NT2/D1 (cell line): Measurements from ENCODE around the gene DMD.

Experiments used
- DNase-seq: peaks from one replicate; pipeline ENCODE4 v3.0.0-alpha.2; 2011; ENCODE audit warnings: low read depth, low spot score
- H3K27me3 ChIP-seq: 2 replicates; pipeline ENCODE4 v1.6.0; 2011; ENCODE audit warnings: mild to moderate bottlenecking; ENCODE audit not compliant: insufficient read length, insufficient read depth
- H3K36me3 ChIP-seq: 2 replicates; pipeline ENCODE4 v1.6.1; 2011; ENCODE audit warnings: mild to moderate bottlenecking, low read length, mixed read lengths; ENCODE audit not compliant: insufficient read depth, insufficient read length
- H3K4me1 ChIP-seq: 2 replicates; pipeline ENCODE4 v1.5.1; 2011; ENCODE audit not compliant: insufficient read depth, insufficient read length
- H3K4me3 ChIP-seq: 2 replicates; pipeline ENCODE4 v1.5.1; 2011; ENCODE audit warnings: low read depth; ENCODE audit not compliant: insufficient read length
- H3K9ac ChIP-seq: 2 replicates; pipeline ENCODE4 v1.6.0; 2011; ENCODE audit warnings: low read depth; ENCODE audit not compliant: insufficient read length
- H3K9me3 ChIP-seq: 2 replicates; pipeline ENCODE4 v1.5.1; 2011; ENCODE audit warnings: mild to moderate bottlenecking, low read length; ENCODE audit not compliant: insufficient read depth
- SUZ12 ChIP-seq: IDR thresholded peaks from 2 replicates; pipeline ENCODE4 v1.6.1; 2011; ENCODE audit not compliant: insufficient read length, insufficient read depth; ENCODE audit errors: extremely low read depth
- YY1 ChIP-seq: IDR thresholded peaks from 2 replicates; pipeline ENCODE4 v1.6.1; 2011; ENCODE audit not compliant: insufficient read length, insufficient read depth
- ZNF274 ChIP-seq: IDR thresholded peaks from 2 replicates; pipeline ENCODE4 v1.6.1; 2011; ENCODE audit warnings: mild to moderate bottlenecking, low read depth, low read length

Gene DMD

DNA sequence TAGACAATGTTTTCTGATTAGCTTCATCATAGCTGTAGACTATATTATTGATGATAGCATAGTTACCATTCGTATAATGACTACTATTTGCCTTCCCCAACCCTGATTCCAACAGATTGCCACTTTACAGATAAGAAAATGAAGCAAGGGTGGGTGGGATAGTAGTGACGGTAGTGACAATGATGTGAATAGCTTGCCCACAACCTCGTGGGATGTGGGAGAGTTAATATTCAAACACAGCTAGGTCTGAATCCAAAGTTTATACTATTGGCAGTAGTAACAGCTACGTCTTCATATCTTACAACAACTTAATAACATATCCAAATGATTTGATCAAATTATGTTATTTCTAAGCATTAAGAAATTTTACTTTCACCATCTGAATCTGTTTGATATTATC, 1372.7 kb downstream of the DMD start:
- TF ChIP-seq SUZ12 (no peak), ZNF274 (no peak), YY1 (no peak)
- H3K4me3 ChIP-seq, result no peak overlapping the region
- no peak for DNase-seq
- H3K9me3 ChIP-seq, result no peaks in the 10 kb centered on the region
- H3K36me3 ChIP-seq, result no peaks in the 10 kb centered on the region
- H3K4me1 ChIP-seq, result no peaks in the 10 kb centered on the region
- no peaks in the 10 kb centered on the region for H3K27me3 ChIP-seq
- no peak overlapping the region for H3K9ac ChIP-seq

GRCh38 chrX:31837445-31838049, 1373.8 kb downstream of the DMD start:
- no peak for DNase-seq
- Histone ChIP-seq H3K9me3 (no peaks in the 10 kb centered on the region), H3K27me3 (no peaks in the 10 kb centered on the region), H3K4me1 (no peaks in the 10 kb centered on the region), H3K9ac (no peak overlapping the region), H3K4me3 (no peak overlapping the region), H3K36me3 (no peaks in the 10 kb centered on the region)
- TF ChIP-seq ZNF274, result no peak
- TF ChIP-seq YY1, result no peak
- no peak for TF ChIP-seq SUZ12

DNA sequence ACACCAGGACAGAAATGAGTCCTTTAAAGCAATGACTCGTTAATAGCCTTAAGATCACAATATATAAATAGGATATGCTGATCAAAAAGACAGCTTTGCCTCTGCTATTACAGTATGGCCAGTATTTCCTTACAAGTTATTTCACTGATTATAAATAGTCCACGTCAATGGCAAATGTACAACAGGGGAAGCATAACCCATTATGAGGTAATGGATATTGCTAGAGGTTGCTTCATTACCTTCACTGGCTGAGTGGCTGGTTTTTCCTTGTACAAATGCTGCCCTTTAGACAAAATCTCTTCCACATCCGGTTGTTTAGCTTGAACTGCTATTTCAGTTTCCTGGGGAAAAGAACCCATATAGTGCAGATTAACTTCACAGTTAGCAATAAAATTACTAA, 1374.9 kb downstream of the DMD start:
- Histone ChIP-seq H3K27me3 (no peaks in the 10 kb centered on the region), H3K9me3 (no peaks in the 10 kb centered on the region), H3K36me3 (no peaks in the 10 kb centered on the region), H3K4me3 (no peak overlapping the region), H3K9ac (no peak overlapping the region), H3K4me1 (no peaks in the 10 kb centered on the region)
- no peak for DNase-seq
- no peak for TF ChIP-seq YY1
- TF ChIP-seq SUZ12, result no peak
- TF ChIP-seq ZNF274, result no peak

DNA sequence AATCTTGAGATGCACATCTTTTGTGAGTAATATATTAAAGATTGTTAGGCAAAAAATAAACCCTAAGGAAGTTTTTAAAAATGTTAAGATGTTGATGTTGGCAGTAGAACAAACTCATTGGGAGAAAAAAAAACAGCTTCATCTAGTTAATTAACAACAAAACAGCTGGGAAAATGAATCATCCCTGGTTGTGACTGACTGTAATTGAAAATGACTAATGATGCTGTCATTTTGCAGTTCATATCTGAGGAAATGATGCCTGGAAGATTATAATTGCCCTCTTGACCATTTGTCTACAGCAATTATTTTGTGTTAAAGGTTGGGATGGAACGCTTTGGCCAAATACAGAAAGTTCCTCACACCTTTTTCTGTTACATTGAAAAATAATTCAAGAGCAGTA, 1379.1 kb downstream of the DMD start:
- no peak for DNase-seq
- no peaks in the 10 kb centered on the region for H3K4me1 ChIP-seq

DNA sequence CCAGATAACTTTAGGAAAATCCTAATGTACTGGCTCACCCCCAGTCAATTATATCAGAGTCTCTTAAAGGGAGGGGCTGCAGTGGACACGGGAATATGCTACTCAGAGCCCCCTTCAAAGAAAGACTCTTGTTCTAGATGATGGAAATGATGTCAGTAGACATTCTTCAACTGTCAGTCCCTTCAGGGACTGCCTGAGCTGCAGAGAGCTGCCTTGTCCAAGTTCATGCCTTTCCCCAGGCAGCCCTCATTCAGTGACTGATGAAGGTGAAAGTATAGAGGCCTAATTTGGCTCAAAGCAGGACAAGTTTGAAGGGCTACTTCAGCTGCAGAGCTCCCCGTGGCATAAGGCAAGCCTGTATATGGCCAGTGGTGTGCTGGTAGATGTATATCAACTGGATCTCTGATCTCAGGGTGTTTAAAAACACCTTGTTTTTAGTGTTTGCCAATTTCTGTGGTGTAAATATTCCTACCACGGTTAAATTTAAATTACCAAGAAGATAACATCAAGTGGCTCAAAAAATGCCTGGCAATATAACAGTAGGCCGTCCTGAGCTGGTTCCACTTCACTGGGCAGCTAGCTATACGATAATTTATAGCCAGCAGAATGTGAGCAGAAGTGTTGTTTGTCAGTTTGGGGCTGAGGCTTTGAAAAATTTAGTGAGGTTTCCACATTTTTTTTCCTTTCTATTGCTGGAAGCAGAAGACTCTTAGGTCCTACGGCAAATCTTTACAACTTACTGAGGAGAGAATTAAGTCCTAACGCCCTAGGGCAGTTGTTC, 1390.7 kb downstream of the DMD start:
- Histone ChIP-seq H3K27me3 (no peaks in the 10 kb centered on the region), H3K9me3 (no peaks in the 10 kb centered on the region), H3K4me1 (no peaks in the 10 kb centered on the region), H3K9ac (no peak overlapping the region), H3K36me3 (no peaks in the 10 kb centered on the region), H3K4me3 (no peak overlapping the region)
- DNase-seq, result no peak
- TF ChIP-seq ZNF274, result no peak
- no peak for TF ChIP-seq SUZ12
- TF ChIP-seq YY1, result no peak

More for the DNA sequence above, 1379.1 kb downstream of the DMD start:
- Histone ChIP-seq H3K9me3 (no peaks in the 10 kb centered on the region), H3K27me3 (no peaks in the 10 kb centered on the region), H3K9ac (no peak overlapping the region), H3K36me3 (no peaks in the 10 kb centered on the region), H3K4me3 (no peak overlapping the region)
- TF ChIP-seq ZNF274 (no peak), YY1 (no peak), SUZ12 (no peak)

DNA sequence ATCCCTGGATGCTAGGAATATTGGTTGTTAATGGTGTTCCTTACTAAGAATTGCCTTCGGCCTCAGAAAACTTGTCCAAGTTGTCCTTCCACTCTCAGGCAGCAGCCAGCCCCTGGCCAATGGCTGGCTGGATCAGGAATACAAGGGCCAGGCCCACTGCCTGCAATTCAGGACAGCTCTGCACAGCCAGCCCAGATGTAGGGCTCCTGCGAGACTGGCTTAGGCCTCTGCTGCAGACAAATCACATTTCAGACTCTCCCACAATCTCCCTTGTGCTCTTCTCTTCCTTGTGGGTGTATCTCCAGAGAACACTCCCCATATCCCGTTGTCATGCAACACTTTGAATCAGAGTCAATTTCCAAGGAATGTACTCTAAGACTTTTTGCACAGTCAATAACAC, 1391.9 kb downstream of the DMD start:
- H3K9ac ChIP-seq, result no peak overlapping the region
- H3K27me3 ChIP-seq, result no peaks in the 10 kb centered on the region
- no peaks in the 10 kb centered on the region for H3K9me3 ChIP-seq
- no peaks in the 10 kb centered on the region for H3K4me1 ChIP-seq
- H3K4me3 ChIP-seq, result no peak overlapping the region
- no peak for DNase-seq
- no peak for TF ChIP-seq YY1
- no peak for TF ChIP-seq ZNF274
- TF ChIP-seq SUZ12, result no peak
- no peaks in the 10 kb centered on the region for H3K36me3 ChIP-seq

GRCh38 chrX:31811106-31811505, 1400.2 kb downstream of the DMD start:
- Histone ChIP-seq H3K27me3 (no peaks in the 10 kb centered on the region), H3K4me1 (no peaks in the 10 kb centered on the region), H3K4me3 (no peak overlapping the region), H3K9me3 (no peaks in the 10 kb centered on the region), H3K36me3 (no peaks in the 10 kb centered on the region), H3K9ac (no peak overlapping the region)
- no peak for TF ChIP-seq ZNF274
- TF ChIP-seq YY1, result no peak
- TF ChIP-seq SUZ12, result no peak
- DNase-seq, result no peak
